HEK293T (cell line): ENCODE measurements around the gene IGSF22.

Experiments
- ARNT ChIP-seq: fragments of 450-650 bp; IDR thresholded peaks from 2 replicates; pipeline ENCODE4 v1.6.1; 2017; ENCODE audit warnings: mild to moderate bottlenecking
- BHLHE40 ChIP-seq: fragments of 450-650 bp; IDR thresholded peaks from 2 replicates; pipeline ENCODE4 v1.6.1; 2016; ENCODE audit warnings: mild to moderate bottlenecking, moderate library complexity, borderline replicate concordance
- CTBP1 ChIP-seq: fragments of 450-650 bp; IDR thresholded peaks from 2 replicates; pipeline ENCODE4 v1.6.1; 2016; ENCODE audit warnings: borderline replicate concordance
- ELF4 ChIP-seq: fragments of 450-650 bp; IDR thresholded peaks from 2 replicates; pipeline ENCODE4 v1.6.1; 2017; ENCODE audit warnings: antibody characterized with exemption
- FOXA1 ChIP-seq: fragments of 450-650 bp; IDR thresholded peaks from 2 replicates; pipeline ENCODE4 v1.6.1; 2016; ENCODE audit warnings: mild to moderate bottlenecking
- FOXK2 ChIP-seq: fragments of 450-650 bp; IDR thresholded peaks from 2 replicates; pipeline ENCODE4 v1.6.1; 2016; ENCODE audit warnings: mild to moderate bottlenecking
- FOXM1 ChIP-seq: fragments of 450-650 bp; IDR thresholded peaks from 2 replicates; pipeline ENCODE4 v1.6.1; 2017; ENCODE audit warnings: mild to moderate bottlenecking, borderline replicate concordance
- HDGF ChIP-seq: fragments of 450-650 bp; IDR thresholded peaks from 2 replicates; pipeline ENCODE4 v1.6.1; 2017; ENCODE audit warnings: antibody characterized with exemption, borderline replicate concordance
- L3MBTL2 ChIP-seq: fragments of 450-650 bp; conservative IDR thresholded peaks from 2 replicates; pipeline ENCODE4 v1.6.1; 2016; ENCODE audit warnings: mild to moderate bottlenecking
- SP1 ChIP-seq: fragments of 450-650 bp; IDR thresholded peaks from 2 replicates; pipeline ENCODE4 v1.6.1; 2017
- SUZ12 ChIP-seq: fragments of 450-650 bp; IDR thresholded peaks from 2 replicates; pipeline ENCODE4 v1.6.1; 2016; ENCODE audit warnings: mild to moderate bottlenecking
- TARDBP ChIP-seq: fragments of 450-650 bp; IDR thresholded peaks from 2 replicates; pipeline ENCODE4 v1.6.1; 2016
- ZNF384 ChIP-seq: fragments of 450-650 bp; IDR thresholded peaks from 2 replicates; pipeline ENCODE4 v1.6.1; 2016

DNA sequence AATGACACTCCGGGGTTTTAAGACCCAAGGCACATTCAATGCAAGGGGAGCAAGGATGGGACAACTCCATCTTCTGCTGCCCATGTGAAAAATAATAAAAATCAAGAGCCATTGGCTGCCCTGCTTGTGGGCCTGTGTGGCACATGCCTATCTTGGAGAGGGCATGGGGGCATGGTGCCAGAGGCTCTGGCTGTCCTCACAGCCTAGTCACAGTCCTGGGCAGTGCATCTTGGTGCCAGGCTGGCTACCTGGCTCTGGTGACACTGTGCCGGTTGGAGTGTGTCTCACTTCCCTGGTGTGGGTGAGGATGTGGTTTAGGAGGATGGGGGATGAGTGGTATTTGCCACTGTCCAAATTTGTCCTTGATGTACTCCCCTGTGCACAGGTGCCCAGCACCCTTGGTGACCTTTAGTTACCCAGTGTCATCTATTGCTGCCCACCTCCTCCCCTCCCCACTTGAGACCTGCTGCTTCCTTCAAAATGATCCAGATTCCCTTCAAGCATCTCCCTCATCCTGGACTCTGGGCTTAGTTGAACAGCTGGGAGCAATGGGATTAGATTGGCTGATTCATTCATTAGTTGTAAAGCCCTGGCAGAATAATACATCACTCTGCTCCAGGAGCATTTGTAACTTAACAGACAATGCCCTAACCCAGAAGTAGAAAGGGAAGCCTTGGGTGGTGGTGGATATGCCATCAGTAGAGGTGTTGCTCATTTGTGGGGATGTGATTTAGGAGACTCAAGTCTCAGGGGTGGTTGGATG, 22.8 kb downstream of the IGSF22 start:
- no peak for TF ChIP-seq SP1
- TF ChIP-seq CTBP1, result no peak
- TF ChIP-seq FOXA1, result no peak
- no peak for TF ChIP-seq ZNF384
- no peak for TF ChIP-seq ELF4
- TF ChIP-seq L3MBTL2, result no peak
- no peak for TF ChIP-seq BHLHE40
- no peak for TF ChIP-seq HDGF
- no peak for TF ChIP-seq FOXM1
- no peak for TF ChIP-seq FOXK2
- no peak for TF ChIP-seq TARDBP
- TF ChIP-seq SUZ12, result no peak
- no peak for TF ChIP-seq ARNT
